Right lobe of liver (tissue), 4 donors: ENCODE measurements around the gene DCTN5.

Experiments used
- CTCF ChIP-seq, 4 donors: fragments of 200-600 bp in 3 of 4; fragments of 450-650 bp in 1 of 4; IDR thresholded peaks; one replicate each; pipeline versions ENCODE4 v1.5.1 to v1.8.0; 2016 to 2022; ENCODE audit warnings: antibody characterized with exemption in 4 of 4, mild to moderate bottlenecking in 2 of 4
- POLR2A ChIP-seq: fragments of 450-650 bp; IDR thresholded peaks from one replicate; pipeline ENCODE4 v1.6.1; 2017; ENCODE audit warnings: antibody characterized with exemption, mild to moderate bottlenecking
- donor health status: DM: no; HTN: no; CAD: no.
- donor health status: DM: no; HTN: no; CAD: no.
- donor health status: DM: no; HTN: yes; CAD: no.

- no peak for TF ChIP-seq POLR2A
- TF ChIP-seq CTCF (IDR thresholded peaks at IDR 0.05): no peak
Observed at GRCh38 chr16:23595246-23595950, 45.9 kb upstream of the DCTN5 start.
